ENCODE measurements around the gene ZNF512B. TPM values are rescaled to one million over a fixed set of nuclear protein-coding genes. Genes with fewer than 3 reads are reported as not detected.

Gene ZNF512B
- total and polyA plus RNA-seq, 2 donors (not counting 3 experiments of a cell fraction or from before 2014, with no cell fraction given) = 8.7 to 30.0 TPM

DNA sequence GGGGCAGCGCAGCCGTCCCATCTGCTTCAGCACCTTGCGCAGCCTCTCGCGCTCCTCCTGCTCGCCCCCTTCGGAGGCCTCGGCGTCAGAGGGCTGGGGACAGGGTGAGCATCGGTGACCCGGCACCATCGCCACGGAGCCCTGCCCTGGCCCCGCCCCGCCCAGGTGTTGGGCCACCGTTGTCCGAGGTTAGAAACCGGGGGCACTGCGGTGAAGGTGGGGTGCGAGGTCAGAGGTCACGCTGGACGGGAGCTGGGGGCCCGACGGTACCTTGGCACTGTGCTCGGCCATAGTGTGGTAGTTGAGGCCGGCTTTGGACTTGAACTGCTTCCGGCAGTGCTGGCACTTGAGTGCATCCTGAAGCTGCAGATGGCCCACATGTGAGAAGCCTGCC, 6.4 kb downstream of the ZNF512B start:
- H3K27ac ChIP-seq (ENCODE audit: insufficient read depth, low read depth, low read length) = no peak overlapping the region
- DNase-seq (ENCODE audit: low read depth, low spot score) (no peak), FAIRE-seq (no peak)
- BruUV-seq (replicated peaks) = no TSS peak
- H3K36me3 ChIP-seq (ENCODE audit: control insufficient read depth in 2 of 2, extremely low read depth in 1 of 2, insufficient read depth in 2 of 2, low read length in 2 of 2) = peaks cover 12 to 54% of the 10 kb centered on the region in 2 experiments
- POLR2A ChIA-PET = no interaction called here
- no peak overlapping the region for H3K4me2 ChIP-seq (ENCODE audit: insufficient read depth, low read length)
- TF ChIP-seq GATA2 (IDR thresholded peaks at IDR 0.05; ENCODE audit: insufficient read depth, insufficient read length, low read depth, low read length) = no peak
- TF ChIP-seq MYC (IDR thresholded peaks at IDR 0.05; ENCODE audit: low read depth, low read length) = no peak
- no peak for TF ChIP-seq EZH2 (IDR thresholded peaks at IDR 0.05; ENCODE audit: borderline replicate concordance, low read depth, low read length, severe bottlenecking)
- no peak for TF ChIP-seq POLR2AphosphoS5 (IDR thresholded peaks at IDR 0.05; ENCODE audit: insufficient read depth, low read depth, low read length)
- TF ChIP-seq FOS (IDR thresholded peaks at IDR 0.05; ENCODE audit: borderline replicate concordance, insufficient read depth, low read length) = no peak
- TF ChIP-seq CTCF (IDR thresholded peaks at IDR 0.05; ENCODE audit: extremely low read depth in 1 of 2, insufficient read depth in 1 of 2, low read depth in 1 of 2, low read length in 2 of 2) = no peak
- TF ChIP-seq MAX (IDR thresholded peaks at IDR 0.05; ENCODE audit: insufficient read depth, insufficient read length) = no peak
- H2AFZ ChIP-seq (ENCODE audit: low read depth, low read length) = no peak overlapping the region
- dilution Hi-C loops (cut with MboI; ENCODE audit: extremely low pct_ligation_motif_present, low sequenced_read_pairs) (no loop called here), intact Hi-C loops (cut with micrococcal nuclease) (no loop called here)
- H3K79me2 ChIP-seq (ENCODE audit: control insufficient read depth, insufficient read depth, low read length) = no peaks in the 10 kb centered on the region
- no peak overlapping the region for H3K9ac ChIP-seq (replicated peaks; ENCODE audit: extremely low read depth, insufficient read depth, low read length)
- H3K4me3 ChIP-seq (replicated peaks in 1 of 3; ENCODE audit: insufficient read depth in 1 of 3, low read depth in 1 of 3, low read length in 3 of 3) = no peak overlapping the region
- H3K9me1 ChIP-seq (replicated peaks; ENCODE audit: control insufficient read depth, extremely low read depth, insufficient read depth, low read length) = no peaks in the 10 kb centered on the region
- CTCF ChIA-PET = interaction anchor here (0.5 kb wide), 1 partner anchor 46 kb away, joined by 3 read pairs; no protein-coding TSS in a partner anchor
- no peaks in the 10 kb centered on the region for H3K9me3 ChIP-seq (replicated peaks; ENCODE audit: control insufficient read depth, insufficient read depth, low read length)
- H4K20me1 ChIP-seq (replicated peaks; ENCODE audit: control insufficient read depth, extremely low read depth, insufficient read depth, low read length) = no peaks in the 10 kb centered on the region
- no peaks in the 10 kb centered on the region for H3K4me1 ChIP-seq (ENCODE audit: control insufficient read depth, extremely low read depth, insufficient read depth, low read length)
- H3K27me3 ChIP-seq (ENCODE audit: control insufficient read depth in 2 of 2, insufficient read depth in 2 of 2, low read length in 2 of 2) = no peaks in the 10 kb centered on the region

All from endothelial cell of umbilical vein (primary cell).